Measurements from ENCODE around the gene NIPBL. TPM values are rescaled to one million over a fixed set of nuclear protein-coding genes. Genes with fewer than 3 reads are reported as not detected.
"Not testable (repeated sequence)": the region's sequence is repeated elsewhere in the genome, so short reads cannot be mapped to it uniquely, and the experiment has no call there.

The NIPBL gene
- total RNA-seq, 1 experiment from 2014 or later: 61.3 TPM

GRCh38 chr5:37090781-37091180 lies 214.2 kb downstream of the NIPBL start:
- peaks cover 0 to 2% (median 0%) of the 10 kb centered on the region in 3 experiments; a peak in 1 of 7 replicates for H3K36me3 Mint-ChIP-seq (ENCODE audit: insufficient read depth in 1 of 3, low read depth in 3 of 3)
- H2BK20ac ChIP-seq (ENCODE audit: low read depth, low read length, poor library complexity, severe bottlenecking): no peak overlapping the region
- no peak overlapping the region for H4K8ac ChIP-seq (replicated peaks; ENCODE audit: insufficient read length, low read depth, low read length)
- no peak overlapping the region for H3K4me2 ChIP-seq (ENCODE audit: insufficient read depth, insufficient read length, low read length)
- H4K20me1 ChIP-seq (ENCODE audit: control insufficient read depth, insufficient read depth, insufficient read length): no peaks in the 10 kb centered on the region
- H3K4me1 ChIP-seq (ENCODE audit: insufficient read depth, low read length): peaks cover 2% of the 10 kb centered on the region; the same call in 1 of the 2 replicates
- WGBS (ENCODE audit: extremely low coverage, insufficient read length, low lambda C conversion rate): no CpG with 5 or more reads among the region's 2 CpGs
- H3K9me3 ChIP-seq (ENCODE audit: control insufficient read depth, low read depth, low read length): no peaks in the 10 kb centered on the region
- H3K27ac ChIP-seq (ENCODE audit: insufficient read length, low read depth, low read length): no peak overlapping the region
- H3K23ac ChIP-seq (ENCODE audit: insufficient read length, low read depth, low read length): no peak overlapping the region
- H2AFZ ChIP-seq (ENCODE audit: low read length): no peak overlapping the region
- no peak overlapping the region for H3K4ac ChIP-seq (ENCODE audit: low read depth, low read length)
- H3K27me3 Mint-ChIP-seq (ENCODE audit: low read depth): peaks cover 42% of the 10 kb centered on the region
- H3K9ac ChIP-seq (ENCODE audit: extremely low read depth, insufficient read length, low read length): no peak overlapping the region
- H2BK5ac ChIP-seq (ENCODE audit: insufficient read length, low read length): no peak overlapping the region
- H3T11ph ChIP-seq (ENCODE audit: low read length): no peak overlapping the region
- H3K4me1 Mint-ChIP-seq: peaks cover 24 to 33% of the 10 kb centered on the region in 2 experiments
- H2BK120ac ChIP-seq (ENCODE audit: low read depth, low read length, poor library complexity, severe bottlenecking): no peak overlapping the region
- H3K56ac ChIP-seq (ENCODE audit: insufficient read length, low read depth, low read length): no peak overlapping the region
- H2BK15ac ChIP-seq (ENCODE audit: low read depth, low read length): no peak overlapping the region
- DNase-seq: no peak
- no peak overlapping the region for H4K5ac ChIP-seq (ENCODE audit: insufficient read length, low read depth, low read length)
- H2AK5ac ChIP-seq (ENCODE audit: insufficient read length, low read length): no peak overlapping the region
- no peaks in the 10 kb centered on the region for H3K79me2 ChIP-seq (ENCODE audit: insufficient read depth, low read length)
- H4K91ac ChIP-seq (ENCODE audit: insufficient read length, low read depth, low read length): no peak overlapping the region
- H3K9me3 Mint-ChIP-seq: no peaks in the 10 kb centered on the region; a peak in 1 of 5 replicates
- H3K4me3 Mint-ChIP-seq: no peak overlapping the region
- no peaks in the 10 kb centered on the region for H3K23me2 ChIP-seq (ENCODE audit: insufficient read length, low read depth, low read length, poor library complexity, severe bottlenecking)
- TF ChIP-seq, protein P1, sequence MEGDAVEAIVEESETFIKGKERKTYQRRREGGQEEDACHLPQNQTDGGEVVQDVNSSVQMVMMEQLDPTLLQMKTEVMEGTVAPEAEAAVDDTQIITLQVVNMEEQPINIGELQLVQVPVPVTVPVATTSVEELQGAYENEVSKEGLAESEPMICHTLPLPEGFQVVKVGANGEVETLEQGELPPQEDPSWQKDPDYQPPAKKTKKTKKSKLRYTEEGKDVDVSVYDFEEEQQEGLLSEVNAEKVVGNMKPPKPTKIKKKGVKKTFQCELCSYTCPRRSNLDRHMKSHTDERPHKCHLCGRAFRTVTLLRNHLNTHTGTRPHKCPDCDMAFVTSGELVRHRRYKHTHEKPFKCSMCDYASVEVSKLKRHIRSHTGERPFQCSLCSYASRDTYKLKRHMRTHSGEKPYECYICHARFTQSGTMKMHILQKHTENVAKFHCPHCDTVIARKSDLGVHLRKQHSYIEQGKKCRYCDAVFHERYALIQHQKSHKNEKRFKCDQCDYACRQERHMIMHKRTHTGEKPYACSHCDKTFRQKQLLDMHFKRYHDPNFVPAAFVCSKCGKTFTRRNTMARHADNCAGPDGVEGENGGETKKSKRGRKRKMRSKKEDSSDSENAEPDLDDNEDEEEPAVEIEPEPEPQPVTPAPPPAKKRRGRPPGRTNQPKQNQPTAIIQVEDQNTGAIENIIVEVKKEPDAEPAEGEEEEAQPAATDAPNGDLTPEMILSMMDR (conservative IDR thresholded peaks at IDR 0.05): no peak
- H3K79me1 ChIP-seq (ENCODE audit: insufficient read depth, low read depth, low read length, poor library complexity, severe bottlenecking): no peaks in the 10 kb centered on the region
- no peak overlapping the region for H2BK12ac ChIP-seq (ENCODE audit: insufficient read length, low read depth, low read length)
- peaks cover 20% of the 10 kb centered on the region for H3K27me3 ChIP-seq (ENCODE audit: insufficient read depth, low read length)
- H3K14ac ChIP-seq (ENCODE audit: insufficient read depth, low read length): no peak overlapping the region
- no peak overlapping the region for H3K18ac ChIP-seq (ENCODE audit: insufficient read length, low read depth, low read length)
- H3K27ac Mint-ChIP-seq: no peak overlapping the region

GRCh38 chr5:37093795-37094194 lies 217.2 kb downstream of the NIPBL start:
- H3K23me2 ChIP-seq (ENCODE audit: insufficient read length, low read depth, low read length, poor library complexity, severe bottlenecking); H4K8ac ChIP-seq (replicated peaks; ENCODE audit: insufficient read length, low read depth, low read length); H3K23ac ChIP-seq (ENCODE audit: insufficient read length, low read depth, low read length); H3K9ac ChIP-seq (ENCODE audit: extremely low read depth, insufficient read length, low read length); H2BK5ac ChIP-seq (ENCODE audit: insufficient read length, low read length); H3K18ac ChIP-seq (ENCODE audit: insufficient read length, low read depth, low read length); H3K4me3 Mint-ChIP-seq; H3K56ac ChIP-seq (ENCODE audit: insufficient read length, low read depth, low read length); H3K4ac ChIP-seq (ENCODE audit: low read depth, low read length); H3K27ac Mint-ChIP-seq; H3K79me1 ChIP-seq (ENCODE audit: insufficient read depth, low read depth, low read length, poor library complexity, severe bottlenecking); H3K27ac ChIP-seq (ENCODE audit: insufficient read length, low read depth, low read length); H4K5ac ChIP-seq (ENCODE audit: insufficient read length, low read depth, low read length); H4K91ac ChIP-seq (ENCODE audit: insufficient read length, low read depth, low read length); H3K79me2 ChIP-seq (ENCODE audit: insufficient read depth, low read length); H4K20me1 ChIP-seq (ENCODE audit: control insufficient read depth, insufficient read depth, insufficient read length); H3T11ph ChIP-seq (ENCODE audit: low read length); H2AK5ac ChIP-seq (ENCODE audit: insufficient read length, low read length); H2BK20ac ChIP-seq (ENCODE audit: low read depth, low read length, poor library complexity, severe bottlenecking); DNase-seq; H2BK15ac ChIP-seq (ENCODE audit: low read depth, low read length); H2BK12ac ChIP-seq (ENCODE audit: insufficient read length, low read depth, low read length); H3K9me3 ChIP-seq (ENCODE audit: control insufficient read depth, low read depth, low read length); H3K27me3 ChIP-seq (ENCODE audit: insufficient read depth, low read length); H2BK120ac ChIP-seq (ENCODE audit: low read depth, low read length, poor library complexity, severe bottlenecking); H3K14ac ChIP-seq (ENCODE audit: insufficient read depth, low read length); H3K4me1 ChIP-seq (ENCODE audit: insufficient read depth, low read length); H3K4me2 ChIP-seq (ENCODE audit: insufficient read depth, insufficient read length, low read length); H2AFZ ChIP-seq (ENCODE audit: low read length): not testable (repeated sequence)
- Mint-ChIP-seq H3K9me3 (peaks cover 17 to 19% of the 10 kb centered on the region in 2 experiments; a peak in 4 of 5 replicates), H3K36me3 (ENCODE audit: insufficient read depth in 1 of 3, low read depth in 3 of 3) (peaks cover 5 to 11% (median 9%) of the 10 kb centered on the region in 3 experiments), H3K27me3 (ENCODE audit: low read depth) (peaks cover 12% of the 10 kb centered on the region), H3K4me1 (peaks cover 12 to 19% of the 10 kb centered on the region in 2 experiments)
- no CpG with 5 or more reads among the region's 4 CpGs for WGBS (ENCODE audit: extremely low coverage, insufficient read length, low lambda C conversion rate)

All from H9 (cell line).